Ascending aorta (tissue), 2 donors: Measurements from ENCODE around the gene ARID5B. TPM values are rescaled to one million over a fixed set of nuclear protein-coding genes. Genes with fewer than 3 reads are reported as not detected.
A peak's percentile ranks its signal among the peaks of the same experiment; 100 is the strongest.

Source experiments
- DNase-seq, 2 donors: peaks; one replicate each; pipeline ENCODE4 v3.0.0-alpha.2; 2019; ENCODE audit warnings: low spot score in 2 of 2
- H3K27ac ChIP-seq, 2 donors: fragments of 200-600 bp; sonication (generic); one replicate each; pipeline ENCODE4 v1.5.1; 2016 to 2017; ENCODE audit warnings: mild to moderate bottlenecking in 1 of 2
- H3K27me3 ChIP-seq: fragments of 200-600 bp; sonication (generic); one replicate; pipeline ENCODE4 v1.5.1; 2017
- H3K36me3 ChIP-seq, 2 donors: fragments of 200-600 bp; sonication (generic); one replicate each; pipeline ENCODE4 v1.5.1; 2016
- H3K4me1 ChIP-seq, 2 donors: fragments of 200-600 bp; sonication (generic); one replicate each; pipeline ENCODE4 v1.5.1; 2016 to 2017; ENCODE audit warnings: mild to moderate bottlenecking in 1 of 2
- H3K4me3 ChIP-seq, 2 donors: fragments of 200-600 bp; sonication (generic); one replicate each; pipeline ENCODE4 v1.5.1; 2016 to 2017; ENCODE audit warnings: mild to moderate bottlenecking in 1 of 2
- H3K9me3 ChIP-seq, 2 donors: fragments of 200-600 bp; sonication (generic); one replicate each; pipeline ENCODE4 v1.5.1; 2016
- intact Hi-C: fragments of 100-400 bp; cut with DNase I; formaldehyde crosslinking; loops from one replicate; pipeline ENCODE4 v1.15.1; 2023
- total RNA-seq: library from RNA; depleted of rRNA; stranded (reverse); fragments of >200 nt; gene quantifications from one replicate; pipeline ENCODE4 v1.1.0, GENCODE V29; 2016
- TF ChIP-seq, protein P1 (sequence below), 3 experiments: fragments of 200-600 bp in 2 of 3; fragments of 450-650 bp in 1 of 3; sonication (generic) in 2 of 3; IDR thresholded peaks; one replicate each; pipeline ENCODE4 v1.5.1; 2016 to 2019; ENCODE audit warnings: antibody characterized with exemption in 3 of 3, mild to moderate bottlenecking in 1 of 3, moderate library complexity in 1 of 3

Gene ARID5B
- total RNA-seq, 1 donor from 2014 or later, result 92.5 TPM

DNA sequence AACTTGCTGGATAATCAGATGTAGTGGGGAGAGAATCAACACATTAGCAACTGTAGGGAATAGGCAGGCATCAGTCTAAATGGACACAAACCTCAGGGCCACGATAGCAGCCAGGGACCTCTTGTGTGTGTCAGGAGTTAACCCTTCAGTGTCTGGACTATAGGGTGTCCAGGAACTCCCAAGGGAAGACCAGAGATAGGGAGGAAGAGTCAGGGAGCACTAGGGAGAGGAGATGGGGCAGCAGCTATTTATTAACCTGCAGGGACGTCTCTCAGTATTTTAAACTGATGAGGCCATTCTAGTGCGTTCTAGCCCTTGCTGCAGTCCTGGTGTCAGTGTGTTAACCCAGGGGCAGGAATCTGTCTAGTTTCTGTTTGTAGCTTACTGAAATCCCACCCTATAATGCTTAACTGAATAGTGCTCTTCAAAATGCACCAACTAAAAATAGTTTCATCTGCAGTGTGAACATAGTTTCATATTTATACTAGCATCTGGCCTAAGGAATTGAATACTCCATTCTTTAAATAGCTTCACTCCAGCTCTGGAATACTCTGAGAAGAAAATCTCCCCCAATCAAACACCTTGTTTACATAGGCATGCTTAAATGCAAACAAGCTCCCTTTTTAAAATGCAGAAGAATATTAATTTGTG is 62.7 kb downstream of the ARID5B start:
- no peaks in the 10 kb centered on the region for H3K27me3 ChIP-seq

DNA sequence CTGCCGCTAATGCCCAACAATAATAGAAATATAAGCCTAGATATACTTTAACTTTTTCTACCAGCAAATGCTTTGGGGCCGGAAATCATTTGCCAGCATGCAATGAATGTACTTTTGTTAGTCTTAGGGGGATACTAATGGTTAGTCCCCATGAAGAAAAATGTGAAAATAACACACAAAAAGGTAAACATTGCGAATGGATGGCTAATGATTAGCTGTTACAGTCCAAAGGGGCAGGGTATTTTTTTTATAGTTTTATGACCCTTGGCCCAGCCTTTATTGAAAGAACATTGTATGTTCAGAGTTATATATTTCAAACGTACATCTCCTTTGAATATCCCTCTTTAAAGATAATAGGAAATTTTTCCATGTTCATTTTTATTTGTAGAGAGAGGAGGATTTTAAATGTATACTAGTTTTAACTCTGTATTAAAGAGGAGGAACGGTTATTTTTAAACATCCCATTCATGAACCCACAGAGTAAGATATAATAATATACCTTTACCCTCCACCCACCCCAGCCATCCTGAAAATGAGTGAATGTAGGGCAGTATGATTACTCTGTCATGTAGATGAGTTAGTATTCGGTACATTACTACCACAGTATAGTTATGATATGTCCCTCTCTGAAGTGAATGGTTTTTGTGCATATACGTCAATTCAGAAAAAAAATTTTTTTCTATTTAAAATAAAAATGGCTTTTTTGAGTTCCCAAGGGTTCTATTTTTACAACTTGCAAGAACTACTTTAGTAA is 63.6 kb downstream of the ARID5B start:
- intact Hi-C loops, result no loop called here
- TF ChIP-seq, protein P1, sequence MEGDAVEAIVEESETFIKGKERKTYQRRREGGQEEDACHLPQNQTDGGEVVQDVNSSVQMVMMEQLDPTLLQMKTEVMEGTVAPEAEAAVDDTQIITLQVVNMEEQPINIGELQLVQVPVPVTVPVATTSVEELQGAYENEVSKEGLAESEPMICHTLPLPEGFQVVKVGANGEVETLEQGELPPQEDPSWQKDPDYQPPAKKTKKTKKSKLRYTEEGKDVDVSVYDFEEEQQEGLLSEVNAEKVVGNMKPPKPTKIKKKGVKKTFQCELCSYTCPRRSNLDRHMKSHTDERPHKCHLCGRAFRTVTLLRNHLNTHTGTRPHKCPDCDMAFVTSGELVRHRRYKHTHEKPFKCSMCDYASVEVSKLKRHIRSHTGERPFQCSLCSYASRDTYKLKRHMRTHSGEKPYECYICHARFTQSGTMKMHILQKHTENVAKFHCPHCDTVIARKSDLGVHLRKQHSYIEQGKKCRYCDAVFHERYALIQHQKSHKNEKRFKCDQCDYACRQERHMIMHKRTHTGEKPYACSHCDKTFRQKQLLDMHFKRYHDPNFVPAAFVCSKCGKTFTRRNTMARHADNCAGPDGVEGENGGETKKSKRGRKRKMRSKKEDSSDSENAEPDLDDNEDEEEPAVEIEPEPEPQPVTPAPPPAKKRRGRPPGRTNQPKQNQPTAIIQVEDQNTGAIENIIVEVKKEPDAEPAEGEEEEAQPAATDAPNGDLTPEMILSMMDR (IDR thresholded peaks at IDR 0.05), result no peak
- no peak for DNase-seq
- Histone ChIP-seq H3K36me3 (no peaks in the 10 kb centered on the region), H3K4me3 (peak overlapping the region in 1 of 2 donors; percentile 53), H3K27me3 (no peaks in the 10 kb centered on the region), H3K27ac (peak overlapping the region; percentile 36 to 48), H3K9me3 (peaks cover 0 to 3% of the 10 kb centered on the region in 2 donors), H3K4me1 (peaks cover 3 to 19% of the 10 kb centered on the region in 2 donors)

More for the DNA sequence above, 62.7 kb downstream of the ARID5B start:
- Histone ChIP-seq H3K9me3 (peaks cover 0 to 3% of the 10 kb centered on the region in 2 donors), H3K36me3 (no peaks in the 10 kb centered on the region), H3K4me3 (peak overlapping the region in 1 of 2 donors; percentile 53), H3K4me1 (peaks cover 3 to 21% of the 10 kb centered on the region in 2 donors), H3K27ac (peak overlapping the region; percentile 36 to 48)
- intact Hi-C loops, result no loop called here
- DNase-seq, result no peak
- TF ChIP-seq, protein P1 (IDR thresholded peaks at IDR 0.05), result no peak

DNA sequence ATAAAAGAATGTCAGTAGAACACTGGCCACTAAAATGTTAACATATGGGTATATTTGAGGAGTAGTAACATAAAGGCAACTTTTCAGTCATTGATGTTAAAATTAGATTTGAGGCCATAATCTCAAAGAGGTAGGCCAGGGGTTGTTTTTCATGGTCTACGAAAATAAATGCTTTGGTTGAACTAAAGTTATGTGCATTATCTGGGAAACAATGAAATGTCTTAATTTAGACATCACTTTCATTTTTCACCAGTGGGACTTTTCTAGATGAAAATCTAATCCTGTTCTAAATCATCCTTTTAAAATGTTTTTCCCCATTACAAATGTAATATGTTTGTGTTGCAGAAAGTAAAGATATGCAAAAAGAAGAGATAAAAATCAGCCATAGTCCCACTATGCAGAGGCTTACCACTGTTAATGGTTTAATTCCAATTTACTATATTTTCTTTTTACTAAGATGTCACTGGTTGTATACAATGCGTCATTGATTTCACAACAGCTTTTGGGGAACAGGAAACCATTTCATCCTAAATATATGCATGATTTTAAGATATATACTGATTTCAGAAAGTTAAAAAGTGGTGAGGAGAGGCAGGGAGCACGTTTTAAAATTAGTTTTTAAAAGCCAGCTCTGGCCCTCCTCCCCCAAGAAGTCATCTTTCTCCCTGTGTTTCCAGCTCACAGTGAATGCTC is 64.3 kb downstream of the ARID5B start:
- no peak for DNase-seq
- Histone ChIP-seq H3K4me3 (no peak overlapping the region), H3K27ac (no peak overlapping the region), H3K36me3 (no peaks in the 10 kb centered on the region), H3K9me3 (peaks cover 0 to 3% of the 10 kb centered on the region in 2 donors), H3K27me3 (no peaks in the 10 kb centered on the region), H3K4me1 (peaks cover 3 to 19% of the 10 kb centered on the region in 2 donors)
- TF ChIP-seq, protein P1 (IDR thresholded peaks at IDR 0.05), result no peak
- intact Hi-C loops, result no loop called here

DNA sequence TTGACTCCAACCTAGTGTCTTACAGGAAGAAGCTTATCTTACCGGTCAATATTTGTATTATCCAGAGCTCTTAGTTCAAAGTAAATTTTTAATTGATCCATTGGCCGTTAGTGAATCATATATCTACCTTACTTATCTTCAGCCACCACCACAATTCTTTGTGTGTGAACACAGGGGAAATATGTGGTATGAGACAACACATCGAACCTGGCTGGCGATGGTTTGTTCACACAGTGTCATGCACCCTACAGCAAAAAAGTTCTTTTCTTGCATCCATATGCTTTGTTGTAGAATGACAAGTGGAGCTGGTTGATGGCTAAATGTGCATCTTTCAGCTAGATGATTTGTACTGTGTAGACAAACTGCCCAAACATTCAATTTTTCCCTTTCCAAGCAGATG is 65.8 kb downstream of the ARID5B start:
- intact Hi-C loops, result no loop called here
- no peak for DNase-seq

More for the DNA sequence above, 65.8 kb downstream of the ARID5B start:
- no peak overlapping the region for H3K4me3 ChIP-seq
- no peaks in the 10 kb centered on the region for H3K36me3 ChIP-seq
- H3K4me1 ChIP-seq, result peaks cover 3 to 26% of the 10 kb centered on the region in 2 donors
- H3K27ac ChIP-seq, result no peak overlapping the region
- TF ChIP-seq, protein P1 (IDR thresholded peaks at IDR 0.05), result no peak
- H3K27me3 ChIP-seq, result no peaks in the 10 kb centered on the region
- H3K9me3 ChIP-seq, result peaks cover 0 to 3% of the 10 kb centered on the region in 2 donors
